HG02759 (cell line): Measurements from ENCODE around the gene ARID1B.

Source experiments
- ATAC-seq: cut with Tn5 transposase; IDR thresholded peaks from one replicate; pipeline ENCODE4 v1.9.1; 2021; ENCODE audit warnings: mild to moderate bottlenecking, moderate library complexity; ENCODE audit not compliant: unreplicated experiment

ARID1B gene

GRCh38 chr6:156822747-156823206, 45.6 kb downstream of the ARID1B start:
- ATAC-seq, result no peak

- no peak for ATAC-seq
Observed at GRCh38 chr6:156824142-156824541, 47.0 kb downstream of the ARID1B start.

GRCh38 chr6:156825475-156825874, 48.3 kb downstream of the ARID1B start:
- ATAC-seq, result no peak

GRCh38 chr6:156826290-156826955, 49.2 kb downstream of the ARID1B start:
- no peak for ATAC-seq

- no peak for ATAC-seq
Observed at GRCh38 chr6:156827382-156827781, 50.2 kb downstream of the ARID1B start.

GRCh38 chr6:156828280-156828703, 51.1 kb downstream of the ARID1B start:
- ATAC-seq, result no peak

GRCh38 chr6:156830126-156830525, 52.9 kb downstream of the ARID1B start:
- no peak for ATAC-seq

- ATAC-seq, result no peak
Observed at GRCh38 chr6:156832231-156832647, 55.1 kb downstream of the ARID1B start.

- ATAC-seq, result no peak
Observed at GRCh38 chr6:156832669-156833068, 55.5 kb downstream of the ARID1B start.

- no peak for ATAC-seq
Observed at GRCh38 chr6:156833755-156834154, 56.6 kb downstream of the ARID1B start.

GRCh38 chr6:156839129-156839528, 62.0 kb downstream of the ARID1B start:
- ATAC-seq, result no peak

GRCh38 chr6:156839591-156840001, 62.4 kb downstream of the ARID1B start:
- no peak for ATAC-seq

GRCh38 chr6:156840136-156840535, 63.0 kb downstream of the ARID1B start:
- no peak for ATAC-seq

GRCh38 chr6:156840606-156841005, 63.4 kb downstream of the ARID1B start:
- no peak for ATAC-seq

- ATAC-seq, result no peak
Observed at GRCh38 chr6:156841508-156841907, 64.3 kb downstream of the ARID1B start.

GRCh38 chr6:156842598-156843250, 65.5 kb downstream of the ARID1B start:
- ATAC-seq, result no peak

- ATAC-seq, result no peak
Observed at GRCh38 chr6:156844089-156844488, 66.9 kb downstream of the ARID1B start.

GRCh38 chr6:156845454-156846155, 68.4 kb downstream of the ARID1B start:
- ATAC-seq, result no peak

- ATAC-seq, result no peak
Observed at GRCh38 chr6:156846845-156847599, 69.8 kb downstream of the ARID1B start.

- no peak for ATAC-seq
Observed at GRCh38 chr6:156848123-156848522, 70.9 kb downstream of the ARID1B start.

GRCh38 chr6:156848533-156848932, 71.4 kb downstream of the ARID1B start:
- ATAC-seq, result no peak
